Mesodermal cell (in vitro differentiated cells): ENCODE measurements around the gene MED31.

Experiments used
- H3K27ac ChIP-seq: 2 replicates; pipeline ENCODE4 v1.7.0; 2013; ENCODE audit warnings: mild to moderate bottlenecking, low read depth, low read length, moderate library complexity; ENCODE audit not compliant: severe bottlenecking
- H3K36me3 ChIP-seq: 2 replicates; pipeline ENCODE4 v1.7.1; 2013; ENCODE audit warnings: mild to moderate bottlenecking, low read length, moderate library complexity; ENCODE audit not compliant: control insufficient read depth, insufficient read depth
- H3K4me1 ChIP-seq: one replicate; pipeline ENCODE4 v1.7.1; 2013; ENCODE audit warnings: mild to moderate bottlenecking, low read length; ENCODE audit not compliant: insufficient read depth, control insufficient read depth, poor library complexity, severe bottlenecking
- H3K4me3 ChIP-seq: 2 replicates; pipeline ENCODE4 v1.7.0; 2013; ENCODE audit warnings: low read length, control low read depth, mild to moderate bottlenecking; ENCODE audit not compliant: insufficient read depth, poor library complexity, severe bottlenecking; ENCODE audit errors: extremely low read depth
- H3K9me3 ChIP-seq: 2 replicates; pipeline ENCODE4 v1.7.1; 2013; ENCODE audit warnings: mild to moderate bottlenecking, low read length, moderate library complexity; ENCODE audit not compliant: control insufficient read depth
- WGBS, 2 experiments: methylation state at CpG; one replicate each; pipeline ENCODE4 v1.1.5; 2013; ENCODE audit warnings: missing lambda C conversion rate in 2 of 2; ENCODE audit not compliant: insufficient coverage in 2 of 2; 5-methylcytosine and 5-hydroxymethylcytosine counted together

The MED31 gene

GRCh38 chr17:6688944-6689343 lies 37.5 kb upstream of the MED31 start:
- H3K36me3 ChIP-seq: no peaks in the 10 kb centered on the region
- no peak overlapping the region for H3K27ac ChIP-seq
- no peak overlapping the region for H3K4me3 ChIP-seq
- H3K9me3 ChIP-seq: no peaks in the 10 kb centered on the region
- H3K4me1 ChIP-seq: no peaks in the 10 kb centered on the region
- 87 to 90% methylated on average over 5 to 6 of the region's 9 CpGs for WGBS, 2 experiments

GRCh38 chr17:6686026-6686425 lies 34.6 kb upstream of the MED31 start:
- no peaks in the 10 kb centered on the region for H3K9me3 ChIP-seq
- no peaks in the 10 kb centered on the region for H3K4me1 ChIP-seq
- H3K36me3 ChIP-seq: no peaks in the 10 kb centered on the region
- H3K4me3 ChIP-seq: no peak overlapping the region
- WGBS, 2 experiments: 67 to 82% methylated on average over 1 to 3 of the region's 4 CpGs
- H3K27ac ChIP-seq: no peak overlapping the region

GRCh38 chr17:6684881-6685767 lies 33.7 kb upstream of the MED31 start:
- WGBS, 2 experiments: 88 to 89% methylated on average over 13 to 14 of the region's 14 CpGs
- Histone ChIP-seq H3K9me3 (no peaks in the 10 kb centered on the region), H3K4me1 (no peaks in the 10 kb centered on the region), H3K4me3 (no peak overlapping the region), H3K27ac (no peak overlapping the region), H3K36me3 (no peaks in the 10 kb centered on the region)

GRCh38 chr17:6684460-6684783 lies 33.0 kb upstream of the MED31 start:
- Histone ChIP-seq H3K36me3 (no peaks in the 10 kb centered on the region), H3K4me1 (no peaks in the 10 kb centered on the region), H3K27ac (no peak overlapping the region), H3K9me3 (no peaks in the 10 kb centered on the region), H3K4me3 (no peak overlapping the region)
- WGBS, 2 experiments: 63 to 69% methylated on average over 5 to 6 of the region's 7 CpGs

GRCh38 chr17:6683730-6684459 lies 32.5 kb upstream of the MED31 start:
- no peaks in the 10 kb centered on the region for H3K4me1 ChIP-seq
- no peak overlapping the region for H3K4me3 ChIP-seq
- H3K36me3 ChIP-seq: no peaks in the 10 kb centered on the region
- no CpG with 5 or more reads among the region's 3 CpGs for WGBS, 2 experiments
- no peaks in the 10 kb centered on the region for H3K9me3 ChIP-seq
- H3K27ac ChIP-seq: no peak overlapping the region

- Histone ChIP-seq H3K36me3 (no peaks in the 10 kb centered on the region), H3K27ac (no peak overlapping the region), H3K9me3 (no peaks in the 10 kb centered on the region), H3K4me1 (no peaks in the 10 kb centered on the region), H3K4me3 (no peak overlapping the region)
- 83 to 86% methylated on average over 1 to 2 of the region's 3 CpGs for WGBS, 2 experiments
These were observed 31.8 kb upstream of the MED31 start for GRCh38 chr17:6683081-6683684.

GRCh38 chr17:6682339-6682738 lies 30.9 kb upstream of the MED31 start:
- WGBS, 2 experiments: 90 to 92% methylated on average over 3 of the region's 4 CpGs
- no peak overlapping the region for H3K4me3 ChIP-seq
- no peaks in the 10 kb centered on the region for H3K4me1 ChIP-seq
- no peaks in the 10 kb centered on the region for H3K9me3 ChIP-seq
- no peak overlapping the region for H3K27ac ChIP-seq
- H3K36me3 ChIP-seq: no peaks in the 10 kb centered on the region

GRCh38 chr17:6681671-6682070 lies 30.3 kb upstream of the MED31 start:
- Histone ChIP-seq H3K4me3 (no peak overlapping the region), H3K4me1 (no peaks in the 10 kb centered on the region), H3K36me3 (no peaks in the 10 kb centered on the region), H3K27ac (no peak overlapping the region), H3K9me3 (no peaks in the 10 kb centered on the region)
- WGBS, 2 experiments: 85 to 91% methylated on average over 5 of the region's 5 CpGs

GRCh38 chr17:6681176-6681575 lies 29.8 kb upstream of the MED31 start:
- H3K4me3 ChIP-seq: no peak overlapping the region
- H3K36me3 ChIP-seq: no peaks in the 10 kb centered on the region
- H3K27ac ChIP-seq: no peak overlapping the region
- no peaks in the 10 kb centered on the region for H3K9me3 ChIP-seq
- H3K4me1 ChIP-seq: no peaks in the 10 kb centered on the region
- WGBS, 2 experiments: 86 to 89% methylated on average over 4 of the region's 4 CpGs

- no peaks in the 10 kb centered on the region for H3K36me3 ChIP-seq
- H3K9me3 ChIP-seq: no peaks in the 10 kb centered on the region
- no peaks in the 10 kb centered on the region for H3K4me1 ChIP-seq
- no peak overlapping the region for H3K4me3 ChIP-seq
- WGBS, 2 experiments: 81% methylated on average over 3 of the region's 6 CpGs; no CpG with 5 or more reads in 1 of the 2 experiments
- no peak overlapping the region for H3K27ac ChIP-seq
These were observed 27.8 kb upstream of the MED31 start for GRCh38 chr17:6679241-6679640.
